HG03571 (cell line): ENCODE measurements around the gene ABCG1.

Source experiments
- ATAC-seq: cut with Tn5 transposase; IDR thresholded peaks from one replicate; pipeline ENCODE4 v1.9.1; 2021; ENCODE audit not compliant: unreplicated experiment

Gene ABCG1

DNA sequence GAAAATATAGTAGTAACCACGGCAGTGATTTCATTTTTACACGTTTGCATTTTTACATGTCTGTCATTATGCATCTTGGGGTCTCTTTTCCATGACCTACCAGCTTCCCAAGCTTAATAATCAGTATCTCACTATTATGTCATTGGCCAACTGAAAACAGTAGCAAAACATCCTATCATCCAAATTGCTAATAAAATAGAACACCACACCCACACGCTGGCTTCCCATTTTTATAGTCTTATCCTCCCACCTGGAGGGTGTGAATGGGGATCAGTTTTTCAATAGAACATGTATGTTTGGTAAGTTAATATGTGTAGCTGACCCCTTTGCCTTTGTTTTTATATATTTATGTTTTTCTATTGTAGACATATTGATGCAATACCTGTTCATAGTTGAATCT, 84.5 kb downstream of the ABCG1 start:
- no peak for ATAC-seq

DNA sequence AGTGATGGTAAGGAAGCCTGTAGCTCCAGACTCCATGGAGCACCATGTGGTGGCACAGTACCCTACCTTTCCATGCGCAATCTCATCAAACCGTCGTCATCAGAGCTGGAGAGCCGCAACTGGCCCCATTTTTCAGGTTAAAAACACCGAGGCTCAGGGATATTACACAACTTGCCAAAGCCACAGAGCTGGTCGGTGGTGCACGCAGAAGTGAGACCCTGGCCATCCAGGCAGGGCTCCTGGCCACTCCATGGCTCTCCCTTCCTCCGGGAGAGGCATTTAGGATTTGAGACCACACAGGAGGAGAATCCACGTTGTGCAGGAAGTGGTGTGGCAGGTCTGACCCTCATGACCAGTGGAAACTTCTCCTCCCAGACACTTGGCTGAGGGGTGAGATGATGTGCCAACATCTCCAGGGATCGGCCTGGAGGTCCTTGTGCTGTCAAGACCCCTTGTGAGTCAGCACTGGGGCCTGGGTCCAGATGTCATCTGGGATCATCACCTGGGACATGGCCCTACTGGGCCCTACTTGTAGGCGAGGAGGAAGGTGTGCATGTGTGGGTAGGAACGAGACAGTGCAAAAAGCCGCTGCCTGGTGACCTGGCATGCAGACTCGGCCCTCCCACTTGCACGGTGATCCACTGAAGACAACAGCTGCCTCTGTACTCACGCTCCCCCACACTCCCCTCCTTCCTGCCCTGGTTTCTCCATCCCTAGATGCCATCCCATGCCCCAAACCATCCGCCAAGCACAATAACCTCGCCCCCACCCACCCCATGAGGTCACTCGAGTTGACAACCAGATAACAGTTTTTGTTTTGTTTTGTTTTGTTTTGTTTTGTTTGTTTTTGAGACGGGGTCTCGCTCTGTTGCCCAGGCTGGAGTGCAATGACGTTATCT, 85.9 kb downstream of the ABCG1 start:
- no peak for ATAC-seq

DNA sequence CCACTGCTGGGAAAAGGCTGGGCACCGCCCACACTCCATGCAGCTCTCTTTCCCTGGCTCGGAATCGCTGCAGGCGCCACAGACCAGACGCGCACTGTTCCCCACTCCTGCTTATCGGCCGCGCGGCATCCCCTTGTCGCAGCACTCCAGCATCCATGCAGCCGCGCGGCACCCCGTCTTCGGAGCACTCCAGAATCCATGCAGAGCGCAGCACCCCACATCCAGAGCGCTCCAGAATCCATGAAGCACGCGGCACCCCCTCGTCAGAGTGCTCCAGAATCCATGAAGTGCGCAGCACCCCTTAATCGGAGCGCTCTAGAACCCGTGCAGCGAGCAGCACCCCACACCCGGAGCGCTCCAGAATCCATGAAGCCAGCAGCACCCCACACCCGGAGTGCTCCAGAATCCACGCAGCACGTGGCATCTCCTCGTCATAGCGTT, 86.8 kb downstream of the ABCG1 start:
- no peak for ATAC-seq

DNA sequence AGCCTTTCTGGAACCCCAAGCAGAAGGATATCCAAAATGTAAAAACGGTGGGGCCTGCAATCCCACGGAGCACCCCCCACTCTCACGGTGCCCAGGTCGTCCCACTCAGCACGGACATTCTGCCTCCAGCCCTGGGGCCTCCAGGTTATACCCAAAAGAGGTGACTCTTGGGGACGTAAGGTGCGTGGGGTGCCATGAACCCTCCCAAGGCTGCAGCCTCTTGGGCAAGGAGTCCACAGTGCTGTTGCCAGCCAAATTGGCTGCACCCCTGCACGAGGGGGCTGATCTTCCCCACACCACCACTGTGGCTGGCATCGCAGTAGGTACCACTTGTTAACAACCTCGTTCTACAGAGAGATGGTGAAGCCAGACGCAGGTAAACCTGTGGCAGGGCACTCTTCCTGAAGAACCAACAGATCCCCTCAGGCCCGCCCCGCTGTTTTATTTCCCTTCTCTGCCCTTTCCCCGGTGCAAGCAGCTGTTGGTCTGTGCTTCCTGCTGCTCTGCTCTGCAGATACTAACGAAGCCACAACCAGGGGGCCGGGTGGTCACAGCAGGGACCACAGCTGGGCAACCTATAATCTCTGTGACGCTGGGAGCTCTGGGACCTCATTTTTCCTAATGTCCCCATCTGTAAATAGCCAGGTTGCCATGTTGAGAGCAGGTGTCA, 87.6 kb downstream of the ABCG1 start:
- ATAC-seq: no peak

DNA sequence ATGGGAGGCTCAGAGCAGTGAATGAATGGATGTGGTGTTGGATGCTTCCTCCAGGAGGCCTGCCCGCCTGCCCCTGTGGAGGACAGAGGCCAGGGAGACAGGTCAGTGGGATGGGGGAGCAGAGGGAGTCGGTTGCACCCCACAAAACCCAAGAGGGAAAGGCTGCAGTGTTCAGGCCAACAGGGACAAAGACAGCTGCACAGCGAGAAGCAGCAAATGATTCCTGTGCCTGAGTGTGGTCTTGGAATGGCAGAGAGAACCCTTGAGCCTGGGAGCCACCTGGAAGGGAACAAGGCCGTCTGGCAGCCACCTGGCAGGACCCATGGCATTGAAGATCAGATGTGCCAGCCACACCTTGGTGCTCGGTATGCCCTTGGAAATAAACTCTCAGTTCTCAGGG, 88.2 kb downstream of the ABCG1 start:
- no peak for ATAC-seq

DNA sequence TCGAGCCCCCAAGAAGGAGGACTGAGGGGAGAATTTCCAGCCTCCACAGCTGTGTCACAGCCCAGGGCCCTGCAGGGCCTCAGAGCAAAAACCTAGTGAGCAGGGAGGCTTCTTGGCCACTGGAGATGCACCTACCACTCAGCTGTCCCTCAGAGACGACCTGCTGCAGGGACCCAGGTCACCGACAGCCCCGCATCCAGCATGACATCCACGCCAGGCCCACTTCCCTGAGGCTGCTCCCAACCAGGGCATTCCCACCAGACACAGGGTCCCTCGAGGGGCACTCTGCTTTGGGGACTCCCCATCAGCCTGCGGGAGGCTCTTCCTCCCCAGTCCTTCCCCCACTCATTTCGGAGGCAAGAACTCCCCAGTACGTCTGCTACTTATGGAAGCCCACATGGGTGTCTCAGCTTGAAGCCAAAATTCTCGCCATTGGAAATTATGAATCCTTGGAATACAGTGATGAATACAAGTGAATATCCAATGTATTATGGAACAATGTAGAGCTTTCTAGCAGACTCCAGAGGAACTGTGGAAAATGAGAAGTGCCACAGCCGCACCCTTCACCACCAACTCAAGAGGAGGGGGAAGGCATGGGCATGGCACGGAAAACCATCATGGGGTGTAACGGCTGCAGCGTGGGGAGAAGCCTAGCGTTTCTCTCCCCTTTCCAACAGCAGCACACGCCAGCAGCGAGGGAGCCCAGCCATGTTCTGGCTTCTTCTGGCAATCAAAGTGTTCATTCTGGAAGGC, 89.4 kb downstream of the ABCG1 start:
- ATAC-seq: no peak

DNA sequence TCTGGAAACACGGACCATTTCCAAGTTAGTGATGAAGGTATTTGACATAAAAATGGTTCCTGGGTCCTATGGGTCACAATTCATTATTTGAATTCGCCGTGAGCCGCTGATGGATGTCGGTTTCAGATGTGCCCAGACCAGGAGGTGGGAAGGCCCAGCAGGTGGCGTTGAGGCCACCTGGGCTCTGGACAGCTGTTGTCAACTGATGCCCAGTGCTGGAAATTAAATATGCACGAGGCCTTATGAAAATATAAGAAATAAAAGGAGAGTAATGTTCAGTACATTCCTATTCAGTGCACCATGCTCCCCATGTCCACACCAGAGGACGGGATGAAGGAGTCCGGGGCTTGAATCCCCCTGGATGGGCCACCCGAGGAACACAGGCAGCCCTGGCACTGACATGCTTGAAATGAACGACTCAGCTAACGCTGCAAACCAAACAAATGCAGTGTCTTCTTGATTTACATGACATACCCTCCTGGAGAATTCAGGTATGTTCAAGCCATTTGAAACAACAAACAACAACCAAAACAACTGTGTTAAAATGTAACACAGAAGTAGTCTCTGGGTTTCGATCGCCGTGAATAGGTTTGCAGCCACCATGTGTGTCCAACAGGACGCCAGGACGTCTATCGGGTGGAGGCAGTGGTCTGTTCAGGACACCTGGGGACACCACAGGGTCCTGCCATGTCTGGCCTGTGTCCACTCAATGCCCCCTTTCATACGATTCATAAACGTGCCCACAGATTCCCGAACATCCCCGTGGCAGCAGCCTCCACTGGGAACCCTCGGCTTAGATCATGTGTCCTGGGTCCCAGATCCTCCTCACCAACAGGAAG, 90.2 kb downstream of the ABCG1 start:
- no peak for ATAC-seq

DNA sequence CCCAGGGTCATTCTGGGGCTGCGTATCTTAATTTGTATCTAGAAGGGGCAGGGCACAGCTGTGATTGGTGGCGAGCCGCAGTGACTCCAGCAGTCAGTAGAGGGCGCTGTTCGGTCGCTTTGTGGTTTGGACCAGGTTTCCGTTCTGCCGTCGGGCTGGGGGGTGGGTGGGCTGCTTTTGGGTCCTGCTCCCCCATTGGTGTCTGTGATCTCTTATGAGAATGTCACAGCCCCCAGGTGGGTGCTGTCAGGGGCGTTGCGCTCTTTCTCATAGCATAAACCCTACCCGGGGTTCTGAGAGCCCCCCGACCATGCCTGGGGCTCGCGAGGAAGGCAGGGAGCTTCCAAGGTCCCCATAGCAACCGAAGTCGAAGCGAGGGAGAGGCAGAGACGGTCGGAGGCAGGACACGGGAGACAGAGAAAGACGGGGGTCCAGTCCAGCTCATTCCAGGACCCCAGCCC, 90.8 kb downstream of the ABCG1 start:
- no peak for ATAC-seq

DNA sequence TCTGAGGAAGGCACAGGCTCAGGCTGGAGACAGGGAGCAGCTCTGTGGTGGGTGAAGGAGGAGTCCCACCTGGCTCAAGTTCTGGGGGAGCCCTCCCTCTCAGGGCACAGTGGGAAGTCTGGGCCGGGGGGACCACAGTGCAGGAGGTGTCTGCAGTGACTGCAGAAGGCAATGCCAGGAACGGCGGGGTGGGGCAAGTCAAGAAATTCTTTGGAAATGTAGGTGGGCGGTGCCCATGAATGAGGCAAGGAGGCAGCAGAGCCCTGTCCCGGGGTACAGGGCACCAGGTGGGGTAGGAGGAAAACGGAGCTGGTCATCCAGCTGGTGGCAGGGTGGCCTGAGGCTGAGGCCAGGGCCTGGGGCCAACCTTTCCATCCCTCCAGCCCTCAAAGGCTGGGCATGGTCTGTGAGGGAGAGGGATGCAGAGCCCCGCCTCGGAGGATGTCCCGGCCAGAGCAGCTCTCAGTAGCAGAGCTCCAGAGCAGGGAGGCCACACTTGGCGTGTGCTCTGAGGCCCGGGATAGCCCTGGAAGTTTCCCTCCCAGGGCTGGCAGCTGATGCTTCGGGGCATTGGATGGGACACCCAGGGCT, 91.6 kb downstream of the ABCG1 start:
- no peak for ATAC-seq

DNA sequence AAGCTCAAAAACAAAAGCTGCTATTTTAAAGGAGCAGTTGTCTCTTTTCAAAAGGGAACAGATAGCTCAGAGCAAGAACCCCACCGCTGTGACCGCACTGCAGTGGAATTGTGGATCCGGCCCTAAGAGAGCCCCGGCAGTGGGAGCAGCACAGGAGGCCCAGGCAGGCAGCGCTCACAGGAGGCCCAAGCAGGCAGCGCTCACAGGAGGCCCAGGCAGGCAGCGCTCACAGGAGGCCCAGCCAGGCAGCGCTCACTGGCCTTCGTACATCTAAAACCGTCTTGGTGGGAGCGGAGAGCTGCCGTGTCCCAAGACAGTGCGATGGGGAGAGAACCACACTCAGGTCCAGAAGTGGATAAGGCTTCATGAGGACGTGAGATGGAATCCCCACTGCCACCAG, 92.2 kb downstream of the ABCG1 start:
- no peak for ATAC-seq

DNA sequence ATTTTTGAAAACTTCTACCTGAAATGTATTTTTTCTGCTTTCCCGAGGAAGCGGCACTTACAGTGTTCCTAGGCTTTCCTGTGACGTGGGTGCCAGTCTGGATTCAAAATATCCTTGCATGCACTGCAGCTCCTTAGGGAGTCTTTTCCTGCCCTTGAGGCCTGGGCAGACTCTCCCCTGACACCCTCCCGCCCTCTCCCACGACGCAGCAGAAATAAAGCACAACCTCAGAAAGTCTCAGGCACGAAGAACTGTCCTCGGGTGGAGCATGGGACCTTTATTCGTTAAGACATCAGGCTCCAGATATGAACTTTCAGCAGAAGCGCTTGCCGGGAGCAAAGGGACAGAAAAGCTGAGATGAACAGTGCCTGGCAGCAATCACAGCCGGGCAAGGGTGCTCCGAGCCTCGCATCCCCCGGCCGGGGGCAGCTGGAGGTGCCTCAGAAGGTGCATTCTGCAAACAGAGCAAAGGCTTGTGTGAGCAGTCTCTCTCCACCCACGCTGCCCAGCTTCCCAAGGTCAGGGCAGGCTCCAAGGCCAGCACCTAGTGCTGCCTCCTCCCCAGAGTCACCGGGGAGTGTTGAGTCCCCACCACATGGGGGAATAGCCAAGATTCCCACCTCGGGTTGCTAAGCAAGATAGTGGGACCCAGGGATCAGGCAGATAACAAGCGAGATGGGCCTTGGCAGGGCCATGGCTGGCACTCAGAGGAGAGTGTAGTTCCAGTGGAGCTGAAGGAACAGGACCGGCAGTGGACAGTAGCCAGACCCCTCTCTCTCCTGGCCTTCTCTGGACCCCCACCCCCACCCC, 93.1 kb downstream of the ABCG1 start:
- no peak for ATAC-seq

DNA sequence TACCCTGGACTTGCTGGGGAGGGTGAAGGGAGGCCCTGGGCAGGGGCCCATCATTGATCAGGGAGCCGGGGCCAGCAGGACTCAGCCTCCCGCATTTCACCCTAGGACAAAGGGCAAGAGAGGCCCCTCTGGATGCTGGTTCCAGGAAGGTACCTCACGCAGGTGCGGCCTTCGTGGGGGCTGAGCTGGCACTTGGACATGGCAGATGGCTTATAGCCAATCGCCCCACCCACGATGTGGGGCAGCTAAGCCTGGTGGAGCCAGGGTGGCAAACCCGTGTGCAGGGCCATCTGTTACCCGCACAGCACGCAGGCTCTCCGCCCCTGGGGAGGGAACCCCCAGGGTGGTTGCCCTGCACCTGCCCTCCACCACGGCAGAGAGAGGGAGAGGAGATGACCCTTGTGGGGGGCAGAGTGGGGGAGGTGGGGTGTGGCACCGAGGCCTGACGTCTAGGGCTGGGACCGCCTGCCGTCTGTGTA, 93.7 kb downstream of the ABCG1 start:
- ATAC-seq: no peak

DNA sequence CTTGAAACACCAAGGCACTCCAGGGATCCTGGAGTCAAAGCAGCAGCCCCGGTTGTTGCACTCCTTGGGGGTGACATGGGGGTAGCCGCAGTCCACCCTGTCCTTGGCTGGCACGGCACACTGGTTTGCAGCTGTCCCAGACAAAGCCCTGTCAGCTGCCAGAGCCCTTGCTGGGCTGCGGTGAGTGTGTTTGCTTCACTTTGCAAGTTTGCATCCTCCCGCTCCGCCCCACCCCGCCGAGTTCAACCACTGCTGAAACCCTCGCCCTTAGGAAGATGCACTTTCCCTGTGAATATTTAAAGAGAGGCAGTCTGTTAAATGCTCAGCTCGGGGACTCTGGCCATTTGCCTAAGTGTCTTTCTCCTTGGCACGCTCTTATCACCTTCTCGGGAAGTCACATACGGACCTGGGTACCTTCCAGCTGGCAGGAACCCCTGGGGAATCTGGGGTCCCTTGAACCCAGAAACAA, 94.6 kb downstream of the ABCG1 start:
- ATAC-seq: no peak

DNA sequence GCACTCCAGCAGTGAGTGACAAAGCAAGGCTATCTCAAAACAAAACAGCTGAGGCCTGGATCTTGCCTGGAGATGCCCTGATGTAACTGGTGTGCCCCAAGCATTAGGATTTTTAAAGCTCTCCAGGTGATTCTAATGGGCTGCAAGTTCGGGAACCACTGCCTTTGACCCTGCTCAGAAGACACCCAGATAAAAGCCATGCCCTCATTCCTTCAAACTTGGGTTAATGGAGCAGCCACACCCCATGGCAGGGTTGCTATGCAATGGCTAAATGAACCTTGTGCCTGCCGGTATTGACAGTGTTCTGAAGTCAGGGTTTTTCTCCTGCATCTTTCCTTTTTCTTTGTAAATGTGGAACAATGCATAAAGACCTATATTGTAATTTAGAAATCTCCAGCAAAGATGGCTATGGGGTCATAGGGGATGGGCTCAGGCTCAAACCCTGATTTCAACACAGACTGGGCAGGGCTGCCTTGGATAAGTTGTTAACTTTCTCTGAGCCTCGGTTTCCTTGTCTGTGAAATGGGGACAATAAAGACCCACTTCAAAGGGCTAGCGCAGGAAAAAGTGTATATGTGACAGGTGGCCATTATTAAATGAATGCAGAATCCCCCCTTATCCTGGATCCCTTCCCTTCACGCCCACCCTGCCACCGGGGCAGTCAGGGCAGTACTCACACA, 95.8 kb downstream of the ABCG1 start:
- no peak for ATAC-seq

DNA sequence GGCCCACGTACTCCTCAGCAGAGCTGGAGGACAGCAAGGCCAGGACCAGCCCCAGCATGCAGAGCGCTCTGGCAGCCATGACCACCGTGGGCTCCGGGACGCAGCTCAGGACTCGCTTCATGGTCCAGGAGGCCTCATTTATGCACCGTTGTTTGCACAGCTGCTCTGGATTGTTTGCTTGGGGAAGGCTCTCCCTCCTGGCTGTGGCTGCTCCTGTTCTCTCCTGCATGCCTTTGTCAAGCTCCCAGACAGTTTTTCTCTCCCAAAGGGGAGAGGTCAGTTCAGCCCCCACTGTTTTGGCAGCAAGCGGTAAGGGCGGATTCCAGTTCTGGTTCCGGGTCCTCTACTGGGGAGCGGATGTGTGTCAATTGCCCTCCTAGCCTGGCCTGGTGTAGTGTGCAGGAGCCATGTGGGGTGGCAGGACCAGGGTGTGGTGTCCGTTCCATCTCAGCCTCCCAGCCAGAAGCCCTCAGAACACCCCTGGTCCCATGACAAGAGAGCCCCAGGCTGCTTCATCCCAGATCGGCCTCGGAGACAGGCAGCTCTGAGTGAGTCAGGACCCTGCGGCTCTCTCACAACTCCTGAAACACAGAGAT, 96.5 kb downstream of the ABCG1 start, which contains the start of gene TFF3:
TSS of gene TFF3 (minus strand) at position 114 of the 596 bp plus-strand sequence. CDS start at position 79, 35 bp downstream.
- no peak for ATAC-seq

DNA sequence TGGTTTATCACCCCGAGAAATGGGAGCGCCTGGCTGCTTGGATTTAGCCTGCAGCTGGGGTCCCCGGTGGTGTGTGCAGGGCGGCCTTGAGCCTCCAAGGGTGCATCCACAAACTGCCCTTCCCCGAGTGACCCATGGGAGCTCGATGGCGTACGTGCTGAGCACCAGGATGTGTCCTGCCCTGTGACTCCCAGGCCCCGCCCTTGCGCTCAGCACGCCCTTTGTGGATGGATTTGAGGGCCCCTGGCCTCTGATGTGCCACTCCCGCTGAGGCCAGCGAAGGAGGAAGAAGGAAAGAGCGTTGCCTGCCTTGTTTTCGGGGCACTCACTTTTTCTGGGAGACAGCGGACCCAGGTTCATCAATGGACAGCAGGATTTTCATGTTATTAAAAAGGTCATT, 98.0 kb downstream of the ABCG1 start:
- ATAC-seq: no peak

DNA sequence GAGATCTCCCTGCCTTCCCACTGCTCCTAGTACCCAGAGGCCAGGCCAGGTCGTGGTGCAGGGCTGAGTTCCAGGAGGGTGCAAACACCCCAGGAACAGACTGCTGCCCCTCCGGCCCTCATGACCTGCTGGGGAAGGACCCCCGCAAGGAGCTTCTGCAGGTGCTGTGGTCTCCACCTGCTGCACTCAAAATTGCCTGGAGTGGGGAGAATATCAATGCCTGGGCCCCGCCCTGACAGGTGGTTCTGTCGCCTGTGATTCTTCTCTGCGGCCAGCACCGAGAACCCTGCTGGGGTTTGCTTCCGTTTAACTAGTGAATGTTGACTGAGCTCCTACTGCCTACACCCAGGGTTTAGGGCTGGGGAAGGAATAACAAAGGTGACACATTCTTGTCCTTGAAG, 98.4 kb downstream of the ABCG1 start:
- no peak for ATAC-seq
